Ishikawa (cell line): ENCODE results near the gene PTPRE.

Source experiments
- CEBPB ChIP-seq: IDR thresholded peaks from 2 replicates; pipeline ENCODE4 v1.6.1; 2012
- CREB1 ChIP-seq: IDR thresholded peaks from 2 replicates; pipeline ENCODE4 v1.6.1; 2012; ENCODE audit warnings: low read depth
- EGR1 ChIP-seq: IDR thresholded peaks from 2 replicates; pipeline ENCODE4 v1.6.1; 2012
- EP300 ChIP-seq: IDR thresholded peaks from 2 replicates; pipeline ENCODE4 v1.6.1; 2012; ENCODE audit warnings: borderline replicate concordance
- FOXM1 ChIP-seq: IDR thresholded peaks from 2 replicates; pipeline ENCODE4 v1.6.1; 2012; ENCODE audit warnings: low read depth, borderline replicate concordance
- NFIC ChIP-seq: IDR thresholded peaks from 2 replicates; pipeline ENCODE4 v1.6.1; 2012
- RAD21 ChIP-seq: IDR thresholded peaks from 2 replicates; pipeline ENCODE4 v1.6.1; 2012; ENCODE audit warnings: low read depth
- TAF1 ChIP-seq: IDR thresholded peaks from 2 replicates; pipeline ENCODE4 v1.6.1; 2012; ENCODE audit warnings: low read depth, mild to moderate bottlenecking
- TCF12 ChIP-seq: IDR thresholded peaks from 2 replicates; pipeline ENCODE4 v1.6.1; 2012; ENCODE audit warnings: low read depth
- TEAD4 ChIP-seq: IDR thresholded peaks from 2 replicates; pipeline ENCODE4 v1.6.1; 2012
- YY1 ChIP-seq: IDR thresholded peaks from 2 replicates; pipeline ENCODE4 v1.6.1; 2012; ENCODE audit warnings: low read depth
- ZBTB7A ChIP-seq: IDR thresholded peaks from 2 replicates; pipeline ENCODE4 v1.6.1; 2012; ENCODE audit warnings: low read depth
- TF ChIP-seq, protein P1 (sequence below): IDR thresholded peaks from 2 replicates; pipeline ENCODE4 v1.6.1; 2012
- TF ChIP-seq, protein P2 (sequence below): IDR thresholded peaks from 2 replicates; pipeline ENCODE4 v1.6.1; 2012; ENCODE audit warnings: low read depth, mild to moderate bottlenecking
- TF ChIP-seq, protein P3 (sequence below): IDR thresholded peaks from 2 replicates; pipeline ENCODE4 v1.6.1; 2012

Gene PTPRE

DNA sequence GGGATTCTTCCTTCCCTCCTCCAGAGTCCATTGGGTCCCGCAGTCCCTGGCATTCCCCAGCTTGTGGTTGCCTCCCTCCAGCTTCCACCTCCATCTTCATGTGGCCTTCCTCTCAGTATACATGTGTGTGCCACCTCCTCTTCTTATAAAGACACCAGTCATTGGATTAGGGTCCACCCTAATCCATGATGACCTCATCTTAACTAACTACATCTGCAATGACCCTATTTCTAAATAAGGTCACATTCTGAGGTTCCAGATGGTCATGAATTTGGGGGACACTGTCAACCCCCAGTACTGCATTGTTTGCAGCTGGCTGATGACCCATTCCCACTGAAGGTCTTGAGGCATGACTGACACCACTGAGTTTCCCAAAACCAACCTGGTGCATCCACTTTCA, 99.0 kb downstream of the PTPRE start:
- TF ChIP-seq NFIC, result no peak
- no peak for TF ChIP-seq ZBTB7A
- TF ChIP-seq, protein P1, sequence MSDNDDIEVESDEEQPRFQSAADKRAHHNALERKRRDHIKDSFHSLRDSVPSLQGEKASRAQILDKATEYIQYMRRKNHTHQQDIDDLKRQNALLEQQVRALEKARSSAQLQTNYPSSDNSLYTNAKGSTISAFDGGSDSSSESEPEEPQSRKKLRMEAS, result no peak
- TF ChIP-seq TCF12, result no peak
- TF ChIP-seq EGR1, result no peak
- no peak for TF ChIP-seq TAF1
- no peak for TF ChIP-seq YY1
- no peak for TF ChIP-seq TEAD4
- no peak for TF ChIP-seq CREB1
- TF ChIP-seq EP300, result no peak
- no peak for TF ChIP-seq FOXM1
- no peak for TF ChIP-seq RAD21
- TF ChIP-seq CEBPB, result no peak
- TF ChIP-seq, protein P2, sequence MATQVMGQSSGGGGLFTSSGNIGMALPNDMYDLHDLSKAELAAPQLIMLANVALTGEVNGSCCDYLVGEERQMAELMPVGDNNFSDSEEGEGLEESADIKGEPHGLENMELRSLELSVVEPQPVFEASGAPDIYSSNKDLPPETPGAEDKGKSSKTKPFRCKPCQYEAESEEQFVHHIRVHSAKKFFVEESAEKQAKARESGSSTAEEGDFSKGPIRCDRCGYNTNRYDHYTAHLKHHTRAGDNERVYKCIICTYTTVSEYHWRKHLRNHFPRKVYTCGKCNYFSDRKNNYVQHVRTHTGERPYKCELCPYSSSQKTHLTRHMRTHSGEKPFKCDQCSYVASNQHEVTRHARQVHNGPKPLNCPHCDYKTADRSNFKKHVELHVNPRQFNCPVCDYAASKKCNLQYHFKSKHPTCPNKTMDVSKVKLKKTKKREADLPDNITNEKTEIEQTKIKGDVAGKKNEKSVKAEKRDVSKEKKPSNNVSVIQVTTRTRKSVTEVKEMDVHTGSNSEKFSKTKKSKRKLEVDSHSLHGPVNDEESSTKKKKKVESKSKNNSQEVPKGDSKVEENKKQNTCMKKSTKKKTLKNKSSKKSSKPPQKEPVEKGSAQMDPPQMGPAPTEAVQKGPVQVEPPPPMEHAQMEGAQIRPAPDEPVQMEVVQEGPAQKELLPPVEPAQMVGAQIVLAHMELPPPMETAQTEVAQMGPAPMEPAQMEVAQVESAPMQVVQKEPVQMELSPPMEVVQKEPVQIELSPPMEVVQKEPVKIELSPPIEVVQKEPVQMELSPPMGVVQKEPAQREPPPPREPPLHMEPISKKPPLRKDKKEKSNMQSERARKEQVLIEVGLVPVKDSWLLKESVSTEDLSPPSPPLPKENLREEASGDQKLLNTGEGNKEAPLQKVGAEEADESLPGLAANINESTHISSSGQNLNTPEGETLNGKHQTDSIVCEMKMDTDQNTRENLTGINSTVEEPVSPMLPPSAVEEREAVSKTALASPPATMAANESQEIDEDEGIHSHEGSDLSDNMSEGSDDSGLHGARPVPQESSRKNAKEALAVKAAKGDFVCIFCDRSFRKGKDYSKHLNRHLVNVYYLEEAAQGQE, result no peak
- TF ChIP-seq, protein P3, sequence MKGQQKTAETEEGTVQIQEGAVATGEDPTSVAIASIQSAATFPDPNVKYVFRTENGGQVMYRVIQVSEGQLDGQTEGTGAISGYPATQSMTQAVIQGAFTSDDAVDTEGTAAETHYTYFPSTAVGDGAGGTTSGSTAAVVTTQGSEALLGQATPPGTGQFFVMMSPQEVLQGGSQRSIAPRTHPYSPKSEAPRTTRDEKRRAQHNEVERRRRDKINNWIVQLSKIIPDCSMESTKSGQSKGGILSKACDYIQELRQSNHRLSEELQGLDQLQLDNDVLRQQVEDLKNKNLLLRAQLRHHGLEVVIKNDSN, result no peak

DNA sequence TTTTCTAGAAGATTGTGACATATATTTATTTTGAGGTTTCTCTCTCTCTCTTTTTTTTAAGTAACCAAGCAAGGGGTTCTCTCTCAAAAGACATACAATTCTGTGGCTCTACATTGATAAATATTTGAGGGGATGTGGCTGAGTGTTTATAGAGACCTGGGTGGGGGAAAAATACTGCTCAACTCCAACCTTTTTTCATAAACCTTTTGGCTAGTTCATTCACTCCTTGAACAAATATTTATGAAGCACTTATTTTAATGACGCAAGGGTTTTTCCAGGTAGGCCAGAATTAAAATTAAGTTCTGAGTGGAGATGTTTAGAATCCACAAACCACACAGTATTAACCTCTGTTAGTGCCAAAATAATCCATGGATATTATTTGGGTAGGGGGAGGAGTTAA, 100.2 kb downstream of the PTPRE start:
- TF ChIP-seq, protein P2, result no peak
- no peak for TF ChIP-seq TCF12
- TF ChIP-seq, protein P1, result no peak
- no peak for TF ChIP-seq TAF1
- TF ChIP-seq, protein P3, result no peak
- no peak for TF ChIP-seq NFIC
- no peak for TF ChIP-seq TEAD4
- no peak for TF ChIP-seq EGR1
- TF ChIP-seq CEBPB, result no peak
- TF ChIP-seq FOXM1, result no peak
- no peak for TF ChIP-seq YY1
- TF ChIP-seq RAD21, result no peak
- no peak for TF ChIP-seq CREB1
- TF ChIP-seq ZBTB7A, result no peak
- no peak for TF ChIP-seq EP300

DNA sequence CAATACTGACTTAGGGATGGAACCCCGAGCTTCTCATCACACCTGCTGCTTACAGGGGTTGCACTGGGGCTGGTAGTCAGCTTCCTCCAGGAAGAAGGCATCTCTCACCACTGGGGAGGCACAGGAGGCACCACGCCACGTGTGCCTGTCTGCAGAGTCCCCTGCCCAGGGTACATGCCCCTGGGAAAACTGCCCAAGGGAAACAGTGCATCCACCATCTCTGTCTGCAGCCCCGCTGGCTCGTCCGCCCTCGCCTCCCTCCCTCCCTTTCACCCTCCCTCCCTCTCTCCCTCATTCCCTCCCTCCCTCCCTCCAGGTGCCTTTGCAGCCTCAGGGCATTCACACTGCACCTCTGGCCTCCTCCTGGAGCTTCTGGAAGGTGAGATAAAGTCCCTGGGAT, 101.1 kb downstream of the PTPRE start:
- TF ChIP-seq, protein P2, result no peak
- TF ChIP-seq ZBTB7A (no peak), NFIC (no peak), TCF12 (no peak), TEAD4 (no peak), CREB1 (no peak), EP300 (no peak), RAD21 (no peak), YY1 (no peak), FOXM1 (no peak)
- TF ChIP-seq, protein P3, result no peak

DNA sequence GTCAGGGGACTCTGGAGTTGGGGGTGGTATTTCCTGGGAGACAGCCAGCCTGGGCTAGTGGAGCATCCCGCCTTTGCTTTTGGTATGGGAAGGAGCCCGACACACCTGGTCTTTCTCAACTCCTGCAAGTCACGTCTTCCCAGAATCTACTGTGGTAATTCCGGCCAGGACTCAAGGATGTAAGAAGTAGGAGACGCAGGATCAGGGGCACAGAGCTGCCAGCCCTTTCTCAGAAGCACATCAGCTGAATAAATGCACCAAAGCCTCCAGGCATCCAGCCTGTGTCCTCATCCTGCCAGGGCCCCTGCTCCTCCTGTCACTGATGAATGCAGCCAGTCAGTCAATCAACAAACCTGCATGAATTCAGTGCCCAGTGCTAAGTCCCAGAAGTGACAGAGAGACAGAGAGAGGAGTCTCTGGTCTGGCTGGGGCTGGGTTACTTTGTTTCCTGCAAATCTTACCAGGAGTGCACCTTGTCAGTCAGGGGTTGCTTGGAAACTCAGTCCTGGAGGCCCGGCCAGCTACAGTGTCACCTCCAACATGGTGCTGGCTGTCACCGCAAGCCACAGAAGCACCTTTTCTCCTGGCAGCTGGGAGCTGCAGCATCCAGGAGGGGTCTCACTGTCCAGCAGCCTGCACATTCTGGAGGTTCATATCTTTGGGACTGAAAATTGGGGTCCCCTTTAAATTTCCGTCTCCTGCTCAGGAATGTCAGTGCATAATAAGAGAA, 101.8 kb downstream of the PTPRE start:
- TF ChIP-seq CREB1 (no peak), TCF12 (no peak), RAD21 (no peak), ZBTB7A (no peak), CEBPB (no peak), YY1 (no peak), EGR1 (no peak), EP300 (no peak)
- TF ChIP-seq, protein P2, result no peak
- TF ChIP-seq, protein P3, result no peak
